NT2/D1 (cell line): ENCODE data around the gene TMCC2.
"Not testable (repeated sequence)": the region's sequence is repeated elsewhere in the genome, so short reads cannot be mapped to it uniquely, and the experiment has no call there.

Experiments
- DNase-seq: peaks from one replicate; pipeline ENCODE4 v3.0.0-alpha.2; 2011; ENCODE audit warnings: low read depth, low spot score
- H3K27me3 ChIP-seq: 2 replicates; pipeline ENCODE4 v1.6.0; 2011; ENCODE audit warnings: mild to moderate bottlenecking; ENCODE audit not compliant: insufficient read length, insufficient read depth
- H3K36me3 ChIP-seq: 2 replicates; pipeline ENCODE4 v1.6.1; 2011; ENCODE audit warnings: mild to moderate bottlenecking, low read length, mixed read lengths; ENCODE audit not compliant: insufficient read depth, insufficient read length
- H3K4me1 ChIP-seq: 2 replicates; pipeline ENCODE4 v1.5.1; 2011; ENCODE audit not compliant: insufficient read depth, insufficient read length
- H3K4me3 ChIP-seq: 2 replicates; pipeline ENCODE4 v1.5.1; 2011; ENCODE audit warnings: low read depth; ENCODE audit not compliant: insufficient read length
- H3K9ac ChIP-seq: 2 replicates; pipeline ENCODE4 v1.6.0; 2011; ENCODE audit warnings: low read depth; ENCODE audit not compliant: insufficient read length
- H3K9me3 ChIP-seq: 2 replicates; pipeline ENCODE4 v1.5.1; 2011; ENCODE audit warnings: mild to moderate bottlenecking, low read length; ENCODE audit not compliant: insufficient read depth
- SUZ12 ChIP-seq: IDR thresholded peaks from 2 replicates; pipeline ENCODE4 v1.6.1; 2011; ENCODE audit not compliant: insufficient read length, insufficient read depth; ENCODE audit errors: extremely low read depth
- YY1 ChIP-seq: IDR thresholded peaks from 2 replicates; pipeline ENCODE4 v1.6.1; 2011; ENCODE audit not compliant: insufficient read length, insufficient read depth
- ZNF274 ChIP-seq: IDR thresholded peaks from 2 replicates; pipeline ENCODE4 v1.6.1; 2011; ENCODE audit warnings: mild to moderate bottlenecking, low read depth, low read length

TMCC2 gene

GRCh38 chr1:205227584-205228013 is at the start of gene TMCC2:
Gene TMCC2, plus strand, starts transcription at chr1:205227946. Its CDS starts 619 bp downstream, at chr1:205228565.
- no peaks in the 10 kb centered on the region for H3K9me3 ChIP-seq
- H3K4me1 ChIP-seq, result peaks cover 13% of the 10 kb centered on the region
- H3K9ac ChIP-seq, result peak within 1 kb of the TSS; percentile 82
- peak within 1 kb of the TSS; percentile 64 for H3K4me3 ChIP-seq
- DNase-seq, result peak; percentile 99
- no peaks in the 10 kb centered on the region for H3K36me3 ChIP-seq
- peaks cover 16% of the 10 kb centered on the region for H3K27me3 ChIP-seq
- no peak for TF ChIP-seq YY1
- TF ChIP-seq SUZ12, result no peak
- TF ChIP-seq ZNF274, result no peak

GRCh38 chr1:205179842-205180241 is 47.9 kb upstream of the TMCC2 start:
- Histone ChIP-seq H3K27me3 (no peaks in the 10 kb centered on the region), H3K4me3 (no peak overlapping the region), H3K4me1 (no peaks in the 10 kb centered on the region), H3K9ac (no peak overlapping the region), H3K36me3 (peaks cover 4% of the 10 kb centered on the region), H3K9me3 (no peaks in the 10 kb centered on the region)
- DNase-seq, result no peak
- TF ChIP-seq ZNF274, result no peak
- TF ChIP-seq YY1, result no peak

- not testable (repeated sequence) for H3K4me1 ChIP-seq, DNase-seq, H3K27me3 ChIP-seq, H3K36me3 ChIP-seq, H3K9ac ChIP-seq, H3K9me3 ChIP-seq, H3K4me3 ChIP-seq
These were observed 47.4 kb upstream of the TMCC2 start for GRCh38 chr1:205180331-205180730.

- no peaks in the 10 kb centered on the region for H3K4me1 ChIP-seq
- peaks cover 11% of the 10 kb centered on the region for H3K36me3 ChIP-seq
These were observed 44.8 kb upstream of the TMCC2 start for GRCh38 chr1:205182930-205183329.

GRCh38 chr1:205183676-205184335 is 43.9 kb upstream of the TMCC2 start:
- no peaks in the 10 kb centered on the region for H3K4me1 ChIP-seq
- H3K9me3 ChIP-seq, result no peaks in the 10 kb centered on the region
- H3K4me3 ChIP-seq, result no peak overlapping the region
- no peak overlapping the region for H3K9ac ChIP-seq
- peaks cover 7% of the 10 kb centered on the region for H3K36me3 ChIP-seq
- DNase-seq, result no peak
- no peaks in the 10 kb centered on the region for H3K27me3 ChIP-seq
- TF ChIP-seq ZNF274, result no peak
- no peak for TF ChIP-seq YY1
- TF ChIP-seq SUZ12, result no peak

More at GRCh38 chr1:205182930-205183329, 44.8 kb upstream of the TMCC2 start:
- H3K9me3 ChIP-seq, result no peaks in the 10 kb centered on the region
- no peak for DNase-seq
- no peaks in the 10 kb centered on the region for H3K27me3 ChIP-seq
- no peak overlapping the region for H3K9ac ChIP-seq
- H3K4me3 ChIP-seq, result no peak overlapping the region
- TF ChIP-seq ZNF274, result no peak
- TF ChIP-seq SUZ12, result no peak
- TF ChIP-seq YY1, result no peak

- Histone ChIP-seq H3K9ac (no peak overlapping the region), H3K27me3 (no peaks in the 10 kb centered on the region), H3K4me1 (peaks cover 1% of the 10 kb centered on the region), H3K4me3 (no peak overlapping the region), H3K9me3 (no peaks in the 10 kb centered on the region), H3K36me3 (peaks cover 7% of the 10 kb centered on the region)
- DNase-seq, result no peak
- TF ChIP-seq ZNF274 (no peak), YY1 (no peak)
These were observed 41.6 kb upstream of the TMCC2 start for GRCh38 chr1:205186191-205186590.

- Histone ChIP-seq H3K27me3 (no peaks in the 10 kb centered on the region), H3K9me3 (no peaks in the 10 kb centered on the region), H3K9ac (no peak overlapping the region), H3K36me3 (peaks cover 7% of the 10 kb centered on the region), H3K4me1 (peaks cover 3% of the 10 kb centered on the region), H3K4me3 (no peak overlapping the region)
- TF ChIP-seq SUZ12, result no peak
- TF ChIP-seq ZNF274, result no peak
- TF ChIP-seq YY1, result no peak
- no peak for DNase-seq
These were observed 40.3 kb upstream of the TMCC2 start for GRCh38 chr1:205187420-205187819.

- peaks cover 3% of the 10 kb centered on the region for H3K4me1 ChIP-seq
- no peak overlapping the region for H3K9ac ChIP-seq
- H3K4me3 ChIP-seq, result no peak overlapping the region
- H3K27me3 ChIP-seq, result no peaks in the 10 kb centered on the region
- TF ChIP-seq SUZ12, result no peak
- no peak for TF ChIP-seq ZNF274
- no peak for TF ChIP-seq YY1
- no peak for DNase-seq
- peaks cover 7% of the 10 kb centered on the region for H3K36me3 ChIP-seq
- H3K9me3 ChIP-seq, result no peaks in the 10 kb centered on the region
These were observed 39.6 kb upstream of the TMCC2 start for GRCh38 chr1:205188098-205188497.
